ENCODE results near the gene MSI2.

- TF ChIP-seq CTCF (IDR thresholded peaks at IDR 0.05) (no peak), POLR2A (IDR thresholded peaks at IDR 0.05) (no peak), POLR2AphosphoS5 (IDR thresholded peaks at IDR 0.05) (no peak)
Measured at GRCh38 chr17:57554826-57555635, 298.7 kb downstream of the MSI2 start.
